ENCODE data around the gene CIITA. TPM values are rescaled to one million over a fixed set of nuclear protein-coding genes. Genes with fewer than 3 reads are reported as not detected.

Gene CIITA
- polyA plus RNA-seq, 1 donor: 11.9 TPM

- WGBS (ENCODE audit: insufficient coverage, low lambda C conversion rate): no CpG with 5 or more reads among the region's 21 CpGs
- no peak overlapping the region for H3K27ac ChIP-seq (ENCODE audit: low read length)
- no peaks in the 10 kb centered on the region for H3K36me3 ChIP-seq (ENCODE audit: control insufficient read depth, insufficient read depth, low read length)
- H3K9me3 ChIP-seq (ENCODE audit: control insufficient read depth, low read depth, low read length): no peaks in the 10 kb centered on the region
- peaks cover 20% of the 10 kb centered on the region for H3K4me1 ChIP-seq (ENCODE audit: control insufficient read depth, insufficient read depth, low read length)
- peaks cover 40% of the 10 kb centered on the region for H3K27me3 ChIP-seq (ENCODE audit: control insufficient read depth, insufficient read depth, low read length)
- DNase-seq: no peak
- peak overlapping the region; percentile 36 for H3K4me3 ChIP-seq (ENCODE audit: low read length)
Measured at GRCh38 chr16:10879681-10880589, 2.9 kb downstream of the CIITA start.

- no peak overlapping the region for H3K27ac ChIP-seq (ENCODE audit: low read length)
- H3K4me3 ChIP-seq (ENCODE audit: low read length): no peak overlapping the region
- WGBS (ENCODE audit: insufficient coverage, low lambda C conversion rate): no CpG with 5 or more reads among the region's 10 CpGs
- H3K36me3 ChIP-seq (ENCODE audit: control insufficient read depth, insufficient read depth, low read length): no peaks in the 10 kb centered on the region
- peaks cover 40% of the 10 kb centered on the region for H3K27me3 ChIP-seq (ENCODE audit: control insufficient read depth, insufficient read depth, low read length)
- peaks cover 20% of the 10 kb centered on the region for H3K4me1 ChIP-seq (ENCODE audit: control insufficient read depth, insufficient read depth, low read length)
- no peak for DNase-seq
- no peaks in the 10 kb centered on the region for H3K9me3 ChIP-seq (ENCODE audit: control insufficient read depth, low read depth, low read length)
Measured at GRCh38 chr16:10880594-10881452, 3.8 kb downstream of the CIITA start.

- Histone ChIP-seq H3K9me3 (ENCODE audit: control insufficient read depth, low read depth, low read length) (no peaks in the 10 kb centered on the region), H3K36me3 (ENCODE audit: control insufficient read depth, insufficient read depth, low read length) (no peaks in the 10 kb centered on the region), H3K27me3 (ENCODE audit: control insufficient read depth, insufficient read depth, low read length) (peaks cover 40% of the 10 kb centered on the region), H3K4me1 (ENCODE audit: control insufficient read depth, insufficient read depth, low read length) (peaks cover 20% of the 10 kb centered on the region), H3K27ac (ENCODE audit: low read length) (no peak overlapping the region), H3K4me3 (ENCODE audit: low read length) (no peak overlapping the region)
- no peak for DNase-seq
- 100% methylated on average over 1 of the region's 7 CpGs for WGBS (ENCODE audit: insufficient coverage, low lambda C conversion rate)
Measured at GRCh38 chr16:10881479-10882030, 4.6 kb downstream of the CIITA start.

DNA sequence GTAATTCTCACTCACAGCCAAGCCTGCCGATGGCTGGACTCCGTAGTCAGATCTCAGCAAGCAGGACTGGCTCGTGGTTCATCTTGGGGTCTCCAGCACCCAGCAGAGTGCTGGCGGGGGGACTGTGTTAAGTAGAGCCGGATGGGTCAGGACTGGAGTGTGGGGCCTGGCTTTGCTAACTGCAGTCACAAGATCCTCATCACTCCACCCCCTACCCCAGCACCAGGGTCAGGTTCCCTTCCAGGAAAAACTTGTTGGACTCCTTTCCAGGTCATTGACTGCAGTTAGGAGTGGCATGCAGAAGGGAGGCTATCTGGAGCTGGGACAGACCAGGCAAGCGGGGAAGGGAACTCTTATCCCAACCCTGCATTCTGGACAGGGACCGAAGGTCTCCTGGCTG lies 6.0 kb downstream of the CIITA start:
- no peak overlapping the region for H3K27ac ChIP-seq (ENCODE audit: low read length)
- DNase-seq: peak; percentile 80 to 88
- no peak overlapping the region for H3K4me3 ChIP-seq (ENCODE audit: low read length)
- no peaks in the 10 kb centered on the region for H3K36me3 ChIP-seq (ENCODE audit: control insufficient read depth, insufficient read depth, low read length)
- H3K4me1 ChIP-seq (ENCODE audit: control insufficient read depth, insufficient read depth, low read length): peaks cover 20% of the 10 kb centered on the region
- no peaks in the 10 kb centered on the region for H3K9me3 ChIP-seq (ENCODE audit: control insufficient read depth, low read depth, low read length)
- H3K27me3 ChIP-seq (ENCODE audit: control insufficient read depth, insufficient read depth, low read length): peaks cover 26% of the 10 kb centered on the region
- no CpG with 5 or more reads among the region's 7 CpGs for WGBS (ENCODE audit: insufficient coverage, low lambda C conversion rate)

- peak in 1 of 2 donors; percentile 14 for DNase-seq
- WGBS (ENCODE audit: insufficient coverage, low lambda C conversion rate): no CpG with 5 or more reads among the region's 6 CpGs
- H3K4me1 ChIP-seq (ENCODE audit: control insufficient read depth, insufficient read depth, low read length): peaks cover 7% of the 10 kb centered on the region
- H3K27me3 ChIP-seq (ENCODE audit: control insufficient read depth, insufficient read depth, low read length): peaks cover 8% of the 10 kb centered on the region
- H3K9me3 ChIP-seq (ENCODE audit: control insufficient read depth, low read depth, low read length): no peaks in the 10 kb centered on the region
- no peak overlapping the region for H3K27ac ChIP-seq (ENCODE audit: low read length)
- H3K36me3 ChIP-seq (ENCODE audit: control insufficient read depth, insufficient read depth, low read length): no peaks in the 10 kb centered on the region
- no peak overlapping the region for H3K4me3 ChIP-seq (ENCODE audit: low read length)
Measured at GRCh38 chr16:10885246-10885645, 8.2 kb downstream of the CIITA start.

DNA sequence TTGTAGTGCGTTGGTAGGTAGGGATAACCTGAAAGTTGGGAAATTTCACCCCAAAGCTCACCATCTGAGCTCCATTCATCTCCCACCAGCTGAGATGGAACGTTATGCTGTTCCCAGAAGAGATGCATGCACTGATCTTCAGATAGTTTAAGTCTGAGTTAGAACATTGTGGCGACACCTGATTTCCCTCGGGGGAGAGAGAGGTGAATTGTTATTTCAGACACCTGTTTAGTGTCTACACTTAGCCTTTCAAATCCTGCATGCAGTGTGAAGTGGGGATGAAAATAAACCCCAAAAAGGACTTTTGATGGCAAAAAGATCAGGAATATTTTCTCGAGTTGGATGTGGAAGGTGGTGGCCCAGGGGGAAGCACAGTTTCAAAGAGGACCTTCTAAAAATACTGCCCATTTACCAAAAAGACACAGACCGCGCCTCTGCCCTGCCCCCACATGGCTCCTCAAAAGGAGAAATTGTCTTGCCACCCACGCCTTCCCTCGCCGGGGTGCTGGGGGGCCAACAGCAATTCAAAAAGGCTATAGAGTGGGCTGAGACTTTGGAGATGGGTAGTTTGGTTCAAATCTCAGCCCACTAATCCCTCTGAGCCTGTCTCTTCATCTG lies 11.4 kb downstream of the CIITA start:
- H3K9me3 ChIP-seq (ENCODE audit: control insufficient read depth, low read depth, low read length): no peaks in the 10 kb centered on the region
- H3K4me3 ChIP-seq (ENCODE audit: low read length): no peak overlapping the region
- H3K27ac ChIP-seq (ENCODE audit: low read length): no peak overlapping the region
- WGBS (ENCODE audit: insufficient coverage, low lambda C conversion rate): no CpG with 5 or more reads among the region's 10 CpGs
- DNase-seq: no peak
- H3K36me3 ChIP-seq (ENCODE audit: control insufficient read depth, insufficient read depth, low read length): no peaks in the 10 kb centered on the region
- H3K4me1 ChIP-seq (ENCODE audit: control insufficient read depth, insufficient read depth, low read length): peaks cover 3% of the 10 kb centered on the region
- H3K27me3 ChIP-seq (ENCODE audit: control insufficient read depth, insufficient read depth, low read length): peaks cover 4% of the 10 kb centered on the region

GRCh38 chr16:10889855-10890254 lies 12.9 kb downstream of the CIITA start:
- no peak for DNase-seq
- no CpG with 5 or more reads among the region's 4 CpGs for WGBS (ENCODE audit: insufficient coverage, low lambda C conversion rate)
- Histone ChIP-seq H3K4me3 (ENCODE audit: low read length) (no peak overlapping the region), H3K4me1 (ENCODE audit: control insufficient read depth, insufficient read depth, low read length) (no peaks in the 10 kb centered on the region), H3K27me3 (ENCODE audit: control insufficient read depth, insufficient read depth, low read length) (peaks cover 4% of the 10 kb centered on the region), H3K27ac (ENCODE audit: low read length) (no peak overlapping the region), H3K9me3 (ENCODE audit: control insufficient read depth, low read depth, low read length) (no peaks in the 10 kb centered on the region), H3K36me3 (ENCODE audit: control insufficient read depth, insufficient read depth, low read length) (no peaks in the 10 kb centered on the region)

DNA sequence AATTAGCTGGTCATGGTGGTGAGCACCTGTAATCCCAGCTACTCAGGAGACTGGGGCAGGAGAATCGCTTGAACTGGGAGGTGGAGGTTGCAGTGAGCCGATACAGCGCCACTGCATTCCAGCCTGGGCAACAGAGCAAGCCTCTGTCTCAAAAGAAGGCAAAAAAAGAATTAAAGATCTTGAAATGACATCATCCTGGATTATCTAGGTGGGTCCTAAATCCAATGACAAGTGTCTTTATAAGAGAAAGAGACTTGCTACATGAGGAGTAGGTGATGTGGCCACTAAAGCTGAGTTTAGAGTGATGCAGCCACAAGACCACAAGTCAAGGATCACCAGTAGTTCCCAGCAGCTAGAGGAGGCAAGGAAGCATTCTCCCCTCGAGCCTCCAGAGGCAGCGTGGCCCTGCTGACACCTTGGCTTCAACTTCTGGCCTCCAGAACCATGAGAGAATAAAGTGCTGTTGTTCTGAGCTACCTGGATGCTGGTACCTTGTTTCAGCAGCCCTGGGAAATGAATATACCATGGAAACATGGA lies 15.8 kb downstream of the CIITA start:
- no peak for DNase-seq
- whole genome bisulfite sequencing (ENCODE audit: insufficient coverage, low lambda C conversion rate): no CpG with 5 or more reads among the region's 5 CpGs
- Histone ChIP-seq H3K27me3 (ENCODE audit: control insufficient read depth, insufficient read depth, low read length) (peaks cover 4% of the 10 kb centered on the region), H3K4me3 (ENCODE audit: low read length) (no peak overlapping the region), H3K4me1 (ENCODE audit: control insufficient read depth, insufficient read depth, low read length) (no peaks in the 10 kb centered on the region), H3K36me3 (ENCODE audit: control insufficient read depth, insufficient read depth, low read length) (no peaks in the 10 kb centered on the region), H3K27ac (ENCODE audit: low read length) (no peak overlapping the region), H3K9me3 (ENCODE audit: control insufficient read depth, low read depth, low read length) (no peaks in the 10 kb centered on the region)

DNA sequence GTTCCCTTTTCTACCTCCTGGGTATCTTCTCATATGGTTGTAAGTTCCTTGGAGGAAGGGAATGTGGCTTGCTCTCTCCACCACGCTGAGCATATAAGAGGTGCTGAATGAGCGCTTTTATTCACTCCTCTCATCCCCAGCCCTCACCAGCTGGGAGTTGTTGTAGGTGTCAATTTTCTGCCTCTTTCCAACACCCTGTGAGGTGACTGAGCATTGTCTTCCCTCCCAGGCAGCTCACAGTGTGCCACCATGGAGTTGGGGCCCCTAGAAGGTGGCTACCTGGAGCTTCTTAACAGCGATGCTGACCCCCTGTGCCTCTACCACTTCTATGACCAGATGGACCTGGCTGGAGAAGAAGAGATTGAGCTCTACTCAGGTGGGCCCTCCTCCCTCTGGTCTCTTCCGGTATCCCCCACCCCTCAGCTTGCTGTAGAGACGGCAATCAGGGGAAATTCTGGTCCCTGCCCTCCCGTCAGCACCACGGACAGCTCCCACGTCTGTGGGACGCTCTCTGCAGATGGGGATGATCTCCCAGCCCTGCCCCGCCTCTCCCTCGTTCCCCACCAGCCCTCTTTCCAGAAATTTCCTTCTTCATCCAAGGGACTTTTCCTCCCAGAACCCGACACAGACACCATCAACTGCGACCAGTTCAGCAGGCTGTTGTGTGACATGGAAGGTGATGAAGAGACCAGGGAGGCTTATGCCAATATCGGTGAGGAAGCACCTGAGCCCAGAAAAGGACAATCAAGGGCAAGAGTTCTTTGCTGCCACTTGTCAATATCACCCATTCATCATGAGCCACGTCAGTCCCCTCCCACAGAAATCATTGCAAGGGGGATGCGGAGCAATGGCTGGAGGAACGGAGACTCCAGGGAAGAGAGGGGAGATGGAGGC lies 18.3 kb downstream of the CIITA start:
- H3K27ac ChIP-seq (ENCODE audit: low read length): no peak overlapping the region
- no peak overlapping the region for H3K4me3 ChIP-seq (ENCODE audit: low read length)
- no peaks in the 10 kb centered on the region for H3K27me3 ChIP-seq (ENCODE audit: control insufficient read depth, insufficient read depth, low read length)
- H3K4me1 ChIP-seq (ENCODE audit: control insufficient read depth, insufficient read depth, low read length): no peaks in the 10 kb centered on the region
- peak in 1 of 2 donors; percentile 34 for DNase-seq
- no peaks in the 10 kb centered on the region for H3K9me3 ChIP-seq (ENCODE audit: control insufficient read depth, low read depth, low read length)
- no peaks in the 10 kb centered on the region for H3K36me3 ChIP-seq (ENCODE audit: control insufficient read depth, insufficient read depth, low read length)
- WGBS (ENCODE audit: insufficient coverage, low lambda C conversion rate): no CpG with 5 or more reads among the region's 17 CpGs
